Effector CD8-positive, alpha-beta T cell (primary cell): Measurements from ENCODE around the gene IL17B.

Experiments used
- DNase-seq: peaks from one replicate; lab custom pipeline; 2025; lab: John Stamatoyannopoulos, UW

Gene IL17B

DNA sequence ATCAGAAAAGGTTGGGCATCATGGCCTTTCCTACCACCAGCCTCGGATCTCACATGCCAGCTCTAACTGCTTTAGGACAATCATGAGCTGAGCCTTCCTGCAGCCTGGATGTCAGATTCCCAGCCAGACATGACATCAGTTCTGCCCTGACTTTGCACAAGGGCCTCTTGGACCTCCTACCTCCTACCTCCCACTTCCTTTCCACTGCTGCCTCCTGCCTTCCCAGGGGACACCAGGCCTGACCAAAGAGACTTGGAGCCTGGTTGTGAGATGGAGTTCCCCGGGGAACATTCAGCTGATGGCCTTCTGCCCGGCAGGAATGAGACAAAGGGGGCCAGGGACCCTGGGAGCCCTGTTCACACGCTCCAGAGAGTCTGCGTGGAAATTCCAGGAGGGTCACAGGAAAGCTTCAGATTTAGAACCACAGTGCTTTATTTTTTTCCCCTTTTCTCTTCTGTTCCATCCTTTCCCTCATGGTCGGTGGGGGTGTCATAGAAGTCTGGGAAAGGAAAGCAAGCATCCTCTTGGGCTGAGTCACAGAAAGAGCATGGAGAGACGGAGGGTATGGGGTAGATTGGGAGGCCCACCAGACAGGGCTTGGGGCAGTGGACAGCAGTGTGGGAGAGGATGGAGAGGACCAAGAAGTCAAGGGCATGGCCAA, 35.4 kb upstream of the IL17B start:
- no peak for DNase-seq

DNA sequence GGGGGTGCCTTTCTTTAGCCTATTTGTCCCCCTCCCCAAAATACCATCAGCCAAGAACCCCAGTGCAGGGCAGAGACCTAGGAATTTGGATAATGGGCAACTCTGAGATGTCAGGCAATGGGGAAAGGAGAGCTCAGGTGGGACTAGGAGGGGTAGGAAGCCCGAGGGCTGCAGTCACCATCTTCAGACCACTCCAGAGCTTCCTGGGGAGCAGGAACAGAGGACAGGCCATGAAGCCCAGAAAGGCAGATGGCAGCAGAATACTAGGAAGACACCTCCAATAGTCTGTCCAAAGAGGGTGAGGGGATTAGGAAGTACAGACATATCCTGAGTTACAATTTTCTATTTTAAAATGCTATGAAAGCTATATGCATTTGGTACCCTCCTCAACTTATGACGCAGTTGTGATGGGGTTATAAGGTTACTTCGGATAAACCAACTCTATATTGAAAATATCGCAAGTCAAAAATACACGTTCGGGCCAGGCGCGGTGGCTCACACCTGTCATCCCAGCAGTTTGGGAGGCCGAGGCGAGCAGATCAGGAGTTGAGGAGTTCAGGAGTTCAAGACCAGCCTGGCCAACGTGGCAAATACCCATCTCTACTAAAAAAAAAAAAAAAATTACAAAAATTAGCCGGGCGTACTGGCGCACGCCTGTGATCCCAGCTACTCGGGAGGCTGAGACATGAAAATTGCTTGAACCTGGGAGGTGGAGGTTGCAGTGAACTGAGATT, 34.6 kb upstream of the IL17B start:
- no peak for DNase-seq

DNA sequence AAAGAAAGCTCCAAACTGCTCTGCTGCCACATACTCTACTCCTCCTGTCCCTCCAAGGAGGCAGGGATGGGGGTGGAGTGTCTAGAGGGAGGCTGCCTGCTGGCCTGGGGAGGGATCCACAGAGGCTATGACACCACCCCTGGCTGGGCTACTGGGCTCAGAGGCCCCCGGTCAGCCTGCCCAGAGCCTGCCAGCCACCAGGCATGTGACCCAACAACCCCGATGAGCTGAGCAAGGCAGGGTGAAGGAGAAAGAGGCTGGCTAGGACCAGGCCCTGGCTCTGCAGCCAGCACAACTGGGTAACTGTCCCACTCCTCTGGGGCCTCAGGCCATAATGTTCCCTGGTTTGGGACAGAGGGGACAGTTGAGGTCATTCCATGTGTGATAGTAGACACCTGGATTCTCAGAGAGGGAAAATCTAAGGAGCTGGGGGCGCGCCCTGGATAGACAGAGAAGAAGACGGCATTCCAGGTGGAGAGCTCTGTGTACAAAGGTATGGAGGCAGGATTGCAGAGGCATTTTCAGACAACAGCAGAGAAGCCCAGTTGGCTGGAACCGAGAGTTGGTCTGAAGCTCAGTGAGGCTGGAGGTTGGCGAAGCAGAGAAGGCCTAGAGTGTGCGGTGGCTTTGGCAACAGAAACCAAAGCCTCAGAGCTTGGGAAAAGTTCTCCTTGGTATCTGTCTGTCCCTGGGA, 33.8 kb upstream of the IL17B start:
- DNase-seq: no peak

DNA sequence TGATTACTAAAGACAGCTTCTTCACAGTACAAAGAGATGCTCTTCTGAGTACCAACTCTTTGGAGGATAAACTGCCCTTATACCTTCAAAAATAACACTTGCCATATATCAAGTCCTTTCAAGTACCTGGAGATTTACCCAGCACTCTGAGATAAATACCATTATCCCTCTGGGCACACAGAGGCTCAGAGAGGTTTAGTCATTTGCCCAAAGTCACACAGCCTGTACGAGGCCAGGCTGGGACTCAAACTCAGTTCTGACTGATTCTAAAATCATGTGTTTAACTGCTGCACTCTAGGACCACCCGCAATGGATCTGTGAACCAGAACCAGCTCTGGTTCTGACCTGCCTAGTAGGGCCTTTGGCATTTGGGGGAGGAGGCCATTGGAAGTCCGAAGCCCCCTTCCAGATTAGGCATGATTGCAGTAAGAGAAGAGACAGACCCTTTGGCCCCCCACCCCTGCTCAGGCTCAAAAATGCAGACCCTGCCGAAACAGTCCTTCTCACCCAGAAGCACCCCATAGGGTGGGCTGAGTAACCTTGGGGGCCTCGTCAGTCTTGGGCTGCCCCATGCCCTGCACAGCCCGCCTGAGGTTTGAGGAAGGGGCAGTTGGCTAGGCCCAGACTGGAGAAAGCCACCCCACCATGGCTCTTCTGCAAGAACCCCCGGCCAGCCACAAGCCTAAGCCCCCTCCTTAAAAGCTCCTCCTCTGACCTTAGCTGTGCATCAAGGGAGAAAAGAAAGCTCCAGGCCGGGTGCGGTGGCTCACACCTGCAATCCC, 32.8 kb upstream of the IL17B start:
- DNase-seq: no peak

DNA sequence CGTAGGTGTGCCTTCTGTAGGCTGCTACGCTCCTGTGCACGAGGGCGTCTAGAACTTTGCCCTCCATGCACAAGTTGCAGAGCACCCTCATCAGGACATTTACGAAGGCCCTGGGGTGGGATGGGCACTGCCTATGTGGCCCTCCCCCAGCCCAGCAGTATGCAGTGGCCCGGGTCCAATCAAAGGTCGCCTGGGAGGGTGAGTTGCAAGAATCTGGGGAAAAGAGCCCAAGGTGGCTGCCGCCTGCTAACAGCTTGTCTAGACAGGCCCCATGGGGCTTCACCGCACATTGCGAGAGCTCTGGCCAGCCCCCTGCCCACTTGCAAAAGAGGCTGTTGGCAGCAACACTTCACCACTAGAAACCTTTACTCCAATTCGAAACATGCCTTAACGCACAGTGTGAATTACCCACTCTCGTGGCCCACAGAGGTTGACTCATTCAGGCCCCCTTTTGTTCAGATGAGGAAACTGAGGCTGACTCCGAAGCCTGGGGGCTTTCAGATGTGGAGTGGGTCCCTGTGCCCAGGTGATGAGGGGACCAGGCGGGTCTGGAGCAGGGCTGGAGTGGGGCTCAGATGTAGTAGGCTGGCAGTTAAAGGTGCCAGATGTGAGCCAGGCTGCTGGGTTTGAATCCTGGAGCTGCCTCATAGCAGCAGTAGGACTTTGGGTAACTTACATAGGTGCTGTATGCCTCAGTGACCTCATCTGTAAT, 31.8 kb upstream of the IL17B start:
- DNase-seq: no peak

DNA sequence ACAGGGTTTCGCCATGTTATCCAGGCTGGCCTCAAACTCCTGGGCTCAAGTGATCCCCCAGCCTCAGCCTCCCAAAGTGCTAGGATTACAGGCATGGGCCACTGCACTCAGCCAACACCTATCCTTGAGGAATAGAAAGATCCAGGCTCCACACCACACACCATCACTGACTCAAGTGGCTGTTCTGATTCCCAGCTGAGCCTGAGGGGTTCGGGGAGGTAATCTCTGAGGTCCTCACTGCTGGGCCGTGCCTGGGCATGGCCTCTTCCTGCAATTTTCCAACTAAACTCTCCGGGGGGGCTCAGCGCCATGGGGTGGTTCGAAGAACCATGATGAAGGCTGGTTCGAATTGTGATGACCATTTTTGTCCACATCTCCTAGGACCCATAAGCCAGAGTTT, 31.0 kb upstream of the IL17B start:
- DNase-seq: no peak

DNA sequence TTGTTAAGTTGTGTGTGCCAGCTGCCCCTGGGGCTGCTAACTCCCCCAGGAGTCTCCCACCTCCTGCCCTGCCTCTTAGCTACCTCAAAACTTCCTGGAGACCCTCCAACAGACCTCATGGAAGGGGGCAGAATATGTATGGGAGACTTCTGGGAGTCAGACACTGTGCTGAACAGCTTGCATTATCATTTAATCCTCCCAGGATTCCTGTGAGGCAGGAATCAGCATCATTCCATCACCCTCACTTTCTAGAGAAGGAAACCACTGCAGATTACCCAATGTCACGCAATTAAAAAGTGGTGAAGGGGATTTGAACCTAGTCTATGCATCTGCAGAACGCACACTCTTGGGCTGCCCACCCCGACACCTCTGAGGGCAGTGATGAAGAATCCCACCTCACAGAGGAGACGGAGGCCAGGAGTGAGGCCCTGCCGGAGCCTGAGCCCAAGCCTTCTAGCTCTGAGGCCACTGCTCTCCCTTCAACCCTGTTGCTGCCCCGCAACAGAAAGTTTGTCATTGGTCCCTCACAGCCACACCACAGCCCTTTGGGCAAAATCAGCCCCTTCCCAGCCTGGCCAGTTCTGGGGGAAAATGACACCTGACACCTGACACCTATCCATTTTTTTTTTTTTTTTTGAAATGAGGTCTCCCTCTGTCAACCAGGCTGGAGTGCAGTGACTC, 30.3 kb upstream of the IL17B start:
- DNase-seq: no peak

DNA sequence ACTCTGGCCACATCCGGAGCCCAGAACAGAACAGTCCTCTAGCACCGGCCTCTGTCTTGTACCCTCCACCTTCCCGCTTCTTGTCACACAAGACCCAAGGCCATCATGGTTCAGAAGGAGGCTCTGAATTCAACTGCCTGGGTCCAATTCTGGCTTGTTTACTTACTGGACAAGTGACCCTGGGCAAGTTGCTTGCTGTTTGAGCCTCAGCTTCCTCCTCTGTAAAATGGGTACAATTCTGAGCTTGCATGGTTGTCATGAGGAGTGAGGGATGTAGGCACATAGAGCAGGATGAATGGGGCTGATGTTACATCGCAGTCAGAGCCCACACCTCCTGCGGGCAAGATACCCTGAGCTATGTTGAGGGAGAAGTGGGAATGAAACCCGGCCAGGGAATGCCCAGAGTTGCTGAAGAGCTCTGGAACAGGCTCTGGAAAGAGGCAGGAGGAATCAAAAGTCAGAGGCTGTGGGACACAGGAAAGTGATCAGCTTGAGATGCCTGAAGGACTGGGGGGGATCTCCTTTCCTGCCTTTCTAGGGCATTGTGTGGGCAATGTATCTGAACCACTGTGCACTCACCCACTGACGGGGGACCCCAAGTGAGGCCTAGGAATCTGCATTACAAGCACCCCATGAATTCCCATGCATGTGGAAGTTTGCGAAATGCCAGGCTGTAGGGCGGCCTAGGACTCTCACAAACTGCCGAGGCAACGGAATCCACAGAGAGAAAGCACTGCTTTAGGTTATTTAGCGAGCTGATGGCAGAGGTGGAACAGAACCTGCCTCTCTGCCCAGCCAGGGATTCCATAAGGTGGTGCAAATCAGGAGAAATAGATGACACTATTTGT, 29.4 kb upstream of the IL17B start:
- no peak for DNase-seq

DNA sequence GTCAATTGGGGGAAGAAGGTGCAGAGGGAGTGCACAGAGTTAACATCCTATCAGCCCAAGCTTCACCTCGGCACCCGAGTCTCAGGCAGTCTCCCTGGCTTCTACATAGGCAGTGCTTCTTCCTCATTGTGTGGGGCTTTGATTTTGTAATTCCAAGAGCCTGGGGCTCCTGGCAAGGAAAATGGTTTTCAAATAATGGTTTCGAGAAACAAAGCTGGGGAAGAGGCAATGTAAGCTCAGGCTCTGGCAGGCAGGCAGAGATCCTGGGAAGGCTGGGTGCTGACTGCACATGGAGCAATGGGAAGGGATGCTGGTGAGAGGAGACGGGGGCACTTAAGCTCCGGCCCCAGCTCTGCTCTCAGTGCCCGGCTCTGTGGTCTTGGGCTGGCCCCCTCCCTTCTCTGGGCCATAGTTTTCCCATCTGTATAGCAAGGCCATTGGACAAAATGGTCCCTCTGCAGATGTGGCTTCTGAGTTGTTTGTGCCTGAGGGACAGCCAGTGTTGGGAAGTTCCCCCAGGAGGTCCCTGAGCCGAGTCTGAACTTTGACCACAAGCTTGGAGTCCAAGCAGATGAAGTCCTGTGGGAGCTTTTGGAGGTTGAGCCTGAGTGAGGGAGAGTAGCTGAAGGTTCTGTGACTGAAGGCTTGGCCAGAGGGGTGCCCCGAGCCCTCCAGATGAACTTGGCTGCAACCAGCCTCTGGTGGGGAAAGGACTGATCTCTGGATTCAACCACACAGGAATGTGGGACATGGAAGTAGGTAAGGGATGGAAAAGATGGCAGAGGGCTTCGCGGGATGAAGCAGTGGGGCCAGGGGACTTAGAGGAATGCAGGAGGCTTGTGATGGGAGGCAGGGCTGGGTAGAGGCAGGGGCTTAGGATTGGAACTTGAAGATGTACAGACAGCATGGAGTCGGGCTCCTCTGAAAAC, 28.5 kb upstream of the IL17B start:
- no peak for DNase-seq

DNA sequence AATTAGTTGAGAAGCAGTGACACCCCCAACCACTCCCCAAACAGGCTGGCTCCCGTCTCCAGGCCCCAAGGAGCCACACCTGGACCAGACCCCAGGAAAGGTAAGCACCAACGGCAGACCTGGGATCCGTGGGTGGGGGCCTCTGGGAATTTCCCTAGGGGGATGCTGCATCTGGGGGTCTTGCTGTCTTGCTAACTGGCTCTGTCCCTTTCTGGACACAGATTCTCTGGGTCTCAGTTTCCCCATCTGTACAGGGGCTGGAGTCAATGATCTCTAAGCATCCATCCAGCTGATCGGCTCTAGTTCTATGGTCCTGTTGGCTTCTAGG, 27.9 kb upstream of the IL17B start:
- no peak for DNase-seq

DNA sequence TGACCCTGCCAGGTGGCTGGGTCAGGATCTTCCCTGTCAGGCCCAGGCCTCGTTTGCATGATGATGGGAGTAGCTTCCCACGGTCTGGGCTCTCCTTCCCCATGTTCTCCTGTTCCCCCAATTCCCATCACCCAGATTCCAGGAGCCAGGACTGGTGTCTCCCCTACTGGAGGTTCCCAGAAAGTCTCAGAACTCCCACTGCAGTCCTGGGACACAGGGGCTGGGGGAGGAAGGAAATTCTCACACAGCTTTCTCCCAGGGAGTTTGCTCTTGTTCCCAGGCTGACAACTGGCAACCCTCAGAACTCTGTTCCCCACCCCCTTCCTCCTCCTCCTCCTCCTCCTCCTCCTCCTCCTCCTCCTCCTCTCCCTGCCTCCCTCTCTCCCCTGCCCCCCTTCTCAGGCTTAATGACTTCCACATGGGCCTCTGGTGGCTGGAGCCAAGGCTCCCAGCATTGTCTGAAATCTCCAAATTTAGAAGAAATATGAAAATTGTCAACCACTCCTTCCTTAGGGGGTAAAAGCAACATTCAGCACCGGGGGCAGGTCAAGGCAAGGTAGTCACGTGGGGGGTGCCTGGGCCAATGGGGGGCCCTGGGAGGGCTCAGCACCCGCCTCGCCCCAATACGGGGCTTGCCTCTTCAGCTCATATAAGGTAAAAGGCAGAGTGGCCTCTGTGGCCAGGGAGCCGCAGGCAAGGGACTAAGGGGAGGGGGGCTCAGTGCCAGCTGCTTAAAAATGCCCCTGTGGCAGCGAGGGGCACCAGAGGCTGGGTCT, 27.3 kb upstream of the IL17B start:
- no peak for DNase-seq

DNA sequence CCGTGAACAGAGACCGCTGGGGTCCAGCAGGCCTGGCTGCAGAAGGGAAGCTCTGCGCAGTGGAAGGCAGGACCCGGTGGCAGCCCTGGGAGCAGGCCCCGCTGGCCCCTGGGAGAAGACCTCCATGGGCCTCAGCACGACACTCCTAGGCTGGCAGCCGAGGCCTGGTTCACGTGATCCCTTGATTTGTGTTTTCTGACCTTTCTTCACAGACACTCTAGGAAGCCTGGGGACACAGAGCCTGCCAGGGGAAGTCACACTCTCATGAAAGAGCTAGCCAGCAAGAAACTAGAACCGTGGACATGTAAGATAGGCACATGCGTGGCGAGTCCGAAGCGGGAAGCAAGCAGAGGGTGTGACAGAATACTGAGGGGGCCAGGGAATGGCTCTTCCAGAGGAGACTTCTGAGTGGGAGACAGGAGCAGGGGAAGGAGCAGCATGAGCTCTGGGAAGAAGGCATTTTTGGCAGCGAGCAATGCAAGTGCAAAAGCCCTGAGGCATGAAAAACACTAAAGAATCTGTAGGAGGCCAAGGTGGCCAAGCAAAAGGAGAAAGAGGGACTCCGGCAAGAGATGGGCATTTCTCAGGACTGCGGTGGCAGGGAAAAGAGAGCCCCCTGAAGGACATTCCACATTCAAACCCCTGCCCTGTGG, 26.6 kb upstream of the IL17B start:
- no peak for DNase-seq

DNA sequence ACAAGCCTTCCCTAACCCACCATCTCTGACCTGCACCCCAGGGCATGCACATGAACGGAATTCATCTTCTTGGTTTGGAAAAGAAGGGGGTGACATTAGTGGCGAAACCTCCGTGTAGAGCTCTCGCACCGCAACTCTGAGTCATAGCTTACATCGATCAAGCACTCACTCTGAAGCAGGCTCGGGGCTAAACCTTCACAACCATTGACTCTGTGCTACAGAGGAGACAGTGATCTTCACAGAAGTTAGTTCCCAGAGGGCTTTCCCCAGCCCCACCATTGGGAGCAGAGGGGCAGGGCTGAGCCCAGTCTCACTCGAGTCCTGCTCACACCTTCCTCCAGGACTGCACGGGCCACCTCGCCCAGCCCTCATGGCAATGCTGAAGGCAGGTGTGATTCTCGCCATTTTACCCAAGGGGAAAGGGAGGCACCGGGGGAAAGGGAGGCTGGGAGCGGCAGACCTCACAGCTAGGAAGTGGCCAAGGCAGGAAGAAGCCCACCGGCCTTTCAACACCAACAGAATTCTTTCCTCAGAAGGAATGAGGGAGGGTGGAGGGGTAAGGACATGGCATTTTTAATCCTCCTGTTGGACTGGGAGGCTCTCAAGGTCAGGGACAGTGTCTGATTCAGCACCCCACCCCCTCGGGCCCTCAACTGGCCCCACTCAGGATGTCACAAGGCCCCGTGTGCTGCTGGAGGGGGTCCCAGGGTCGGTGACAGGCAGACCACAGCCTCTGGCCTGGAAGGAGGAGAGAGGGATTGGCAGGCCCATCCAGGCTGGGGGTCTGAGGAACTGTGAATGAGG, 25.9 kb upstream of the IL17B start:
- no peak for DNase-seq

DNA sequence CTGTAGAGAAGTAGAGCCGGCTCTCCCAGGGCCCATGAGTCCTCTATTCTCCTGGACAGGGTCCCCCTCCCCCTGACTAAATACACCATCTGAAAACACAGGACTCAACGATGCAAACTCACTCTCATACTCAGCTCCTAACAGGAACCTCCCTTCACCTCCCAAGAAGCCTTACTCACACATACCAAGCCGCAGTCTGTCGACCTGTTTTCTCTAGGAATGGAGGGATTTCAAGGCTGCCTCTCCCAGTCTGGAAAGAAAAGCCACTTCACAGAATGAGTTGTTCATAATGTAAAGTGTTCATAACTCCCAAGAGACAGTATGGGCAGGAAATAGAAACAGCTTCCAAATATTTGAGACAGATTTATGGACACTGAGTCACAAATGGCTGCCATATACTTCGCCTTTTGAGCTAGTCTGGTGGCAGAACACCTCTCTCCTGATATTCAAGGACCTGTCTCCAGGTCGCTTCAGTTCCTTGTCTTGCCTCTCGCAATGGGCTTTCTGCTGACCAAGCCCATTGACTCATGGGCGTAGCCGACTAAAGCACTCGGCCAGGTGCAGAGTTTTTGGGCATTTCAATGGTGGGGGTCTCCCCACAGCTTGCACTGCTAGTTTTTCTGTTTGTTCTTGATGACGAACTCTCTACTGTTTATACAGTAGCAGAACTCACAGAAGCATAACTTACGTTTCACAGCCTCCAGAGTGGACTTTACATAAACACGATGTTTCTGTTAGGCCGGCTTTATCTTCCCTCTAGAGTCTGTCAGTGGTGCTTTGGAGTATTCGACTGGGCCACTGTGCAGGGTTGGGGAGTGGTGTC, 25.0 kb upstream of the IL17B start:
- DNase-seq: no peak

DNA sequence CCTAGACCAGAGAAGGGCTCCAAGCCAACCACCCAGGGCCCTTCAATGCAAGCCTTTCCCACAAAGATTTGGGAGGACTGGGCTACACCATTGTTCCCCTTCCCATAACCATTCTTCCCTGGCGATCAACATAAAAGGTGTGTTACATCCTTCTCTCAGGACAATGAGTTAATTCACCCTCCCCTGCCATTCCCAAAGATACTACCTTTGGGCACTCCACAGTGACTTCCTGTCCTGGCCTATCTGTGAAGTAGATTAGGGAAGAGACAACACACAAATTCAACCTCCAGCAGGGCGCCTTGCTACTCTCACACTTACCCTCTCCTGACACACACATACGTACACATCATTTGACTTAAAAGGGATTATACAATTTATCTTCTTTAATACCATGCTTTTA, 23.2 kb upstream of the IL17B start:
- no peak for DNase-seq

DNA sequence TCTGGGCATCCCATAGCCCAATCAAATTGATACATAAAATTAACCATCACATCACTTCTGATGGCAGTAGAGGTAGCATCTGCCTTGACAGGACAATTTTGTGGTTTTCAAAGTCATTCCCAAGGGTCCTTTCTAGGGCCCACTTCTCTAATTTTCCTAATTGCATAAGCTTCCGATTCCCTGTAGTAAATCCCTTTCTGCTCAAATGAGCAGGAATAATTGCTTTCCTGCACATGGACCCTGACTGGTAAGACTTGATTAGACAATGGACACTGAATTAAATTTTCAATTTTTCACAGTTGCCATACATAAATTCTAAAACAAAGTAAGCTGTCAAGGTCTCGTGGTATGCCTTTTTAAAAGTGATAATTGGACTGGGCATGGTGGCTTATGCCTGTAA, 22.0 kb upstream of the IL17B start:
- no peak for DNase-seq
